Measurements from ENCODE around the gene TJP3. TPM values are rescaled to one million over a fixed set of nuclear protein-coding genes. Genes with fewer than 3 reads are reported as not detected.

TJP3 gene
- total RNA-seq, 3 donors from 2014 or later (not counting 1 experiment from before 2014, with no cell fraction given) = 1.1 to 2.9 (median 1.3) TPM

- no peaks in the 10 kb centered on the region for H3K36me3 ChIP-seq (ENCODE audit: control insufficient read depth, insufficient read depth, low read length)
- no peak overlapping the region for H3K27ac Mint-ChIP-seq
- H3K4me1 Mint-ChIP-seq = no peaks in the 10 kb centered on the region
- intact Hi-C loops (cut with micrococcal nuclease) = no loop called here
- H3K36me3 Mint-ChIP-seq = no peaks in the 10 kb centered on the region
- no peaks in the 10 kb centered on the region for H3K27me3 ChIP-seq (ENCODE audit: control insufficient read depth, insufficient read depth, low read length)
- no peak overlapping the region for H3K27ac ChIP-seq (ENCODE audit: low read length)
- no peak for TF ChIP-seq CTCF (IDR thresholded peaks at IDR 0.05)
- no peaks in the 10 kb centered on the region for H3K27me3 Mint-ChIP-seq (ENCODE audit: low read depth in 2 of 2)
- H3K4me3 Mint-ChIP-seq = no peak overlapping the region
- ATAC-seq = no peak
- H3K9me3 Mint-ChIP-seq = no peaks in the 10 kb centered on the region
- no peaks in the 10 kb centered on the region for H3K9me3 ChIP-seq (ENCODE audit: control insufficient read depth, insufficient read depth, low read length)
- no peak overlapping the region for H3K4me3 ChIP-seq (ENCODE audit: low read length)
- WGBS (ENCODE audit: insufficient coverage) = 91% methylated on average over 8 of the region's 10 CpGs
- no peak for DNase-seq
- H3K4me1 ChIP-seq (ENCODE audit: control insufficient read depth, insufficient read depth, low read length) = no peaks in the 10 kb centered on the region
Observed at GRCh38 chr19:3737487-3738205, 29.5 kb downstream of the TJP3 start.

GRCh38 chr19:3738477-3739220, 30.5 kb downstream of the TJP3 start:
- intact Hi-C loops (cut with micrococcal nuclease) = no loop called here
- H3K36me3 ChIP-seq (ENCODE audit: control insufficient read depth, insufficient read depth, low read length) = no peaks in the 10 kb centered on the region
- Mint-ChIP-seq H3K4me3 (no peak overlapping the region), H3K27ac (no peak overlapping the region), H3K4me1 (no peaks in the 10 kb centered on the region), H3K9me3 (no peaks in the 10 kb centered on the region), H3K36me3 (no peaks in the 10 kb centered on the region), H3K27me3 (ENCODE audit: low read depth in 2 of 2) (no peaks in the 10 kb centered on the region)
- H3K9me3 ChIP-seq (ENCODE audit: control insufficient read depth, insufficient read depth, low read length) = no peaks in the 10 kb centered on the region
- DNase-seq (no peak), ATAC-seq (no peak)
- 95% methylated on average over 31 of the region's 32 CpGs for whole genome bisulfite sequencing (ENCODE audit: insufficient coverage)
- no peak for TF ChIP-seq CTCF (IDR thresholded peaks at IDR 0.05)
- no peaks in the 10 kb centered on the region for H3K4me1 ChIP-seq (ENCODE audit: control insufficient read depth, insufficient read depth, low read length)
- no peaks in the 10 kb centered on the region for H3K27me3 ChIP-seq (ENCODE audit: control insufficient read depth, insufficient read depth, low read length)
- no peak overlapping the region for H3K4me3 ChIP-seq (ENCODE audit: low read length)
- no peak overlapping the region for H3K27ac ChIP-seq (ENCODE audit: low read length)

GRCh38 chr19:3740431-3740830, 32.2 kb downstream of the TJP3 start:
- WGBS (ENCODE audit: insufficient coverage) = 97% methylated on average over 24 of the region's 24 CpGs
- no peak overlapping the region for H3K4me3 Mint-ChIP-seq
- TF ChIP-seq CTCF (IDR thresholded peaks at IDR 0.05) = no peak
- H3K27me3 Mint-ChIP-seq (ENCODE audit: low read depth in 2 of 2) = no peaks in the 10 kb centered on the region
- no peak overlapping the region for H3K4me3 ChIP-seq (ENCODE audit: low read length)
- no peaks in the 10 kb centered on the region for H3K9me3 ChIP-seq (ENCODE audit: control insufficient read depth, insufficient read depth, low read length)
- ATAC-seq (no peak), DNase-seq (no peak)
- intact Hi-C loops (cut with micrococcal nuclease) = no loop called here
- H3K4me1 Mint-ChIP-seq = no peaks in the 10 kb centered on the region
- H3K9me3 Mint-ChIP-seq = no peaks in the 10 kb centered on the region
- H3K36me3 ChIP-seq (ENCODE audit: control insufficient read depth, insufficient read depth, low read length) = no peaks in the 10 kb centered on the region
- no peak overlapping the region for H3K27ac ChIP-seq (ENCODE audit: low read length)
- no peaks in the 10 kb centered on the region for H3K27me3 ChIP-seq (ENCODE audit: control insufficient read depth, insufficient read depth, low read length)
- H3K36me3 Mint-ChIP-seq = no peaks in the 10 kb centered on the region
- H3K4me1 ChIP-seq (ENCODE audit: control insufficient read depth, insufficient read depth, low read length) = no peaks in the 10 kb centered on the region
- H3K27ac Mint-ChIP-seq = no peak overlapping the region
